ENCODE data around the gene KCNH8. TPM values are rescaled to one million over a fixed set of nuclear protein-coding genes. Genes with fewer than 3 reads are reported as not detected.

Gene KCNH8
- total RNA-seq, 1 donor: not detected

DNA sequence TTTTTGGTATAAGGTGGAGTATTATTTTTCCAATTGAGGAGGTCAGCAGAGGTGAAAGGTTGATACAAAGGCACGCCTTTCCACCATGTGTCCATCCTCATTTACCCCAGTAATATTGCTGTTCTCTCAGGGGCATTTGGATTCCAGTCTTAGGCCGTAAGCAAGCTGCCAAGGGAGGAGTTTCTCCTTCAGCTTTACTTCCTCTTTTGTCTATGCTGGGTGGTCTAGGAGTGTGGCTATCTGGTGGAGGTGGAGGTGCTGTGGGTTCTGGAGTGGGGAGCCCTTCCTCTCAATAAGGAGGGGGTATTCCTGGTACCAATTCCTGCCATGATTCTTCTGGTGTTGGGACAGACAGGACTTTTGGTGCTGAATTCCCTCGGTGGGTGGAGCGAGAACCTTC is 340.6 kb downstream of the KCNH8 start:
- TF ChIP-seq CTCF (IDR thresholded peaks at IDR 0.05; ENCODE audit: extremely low read depth, low read depth, low read length): no peak
- H3K27ac ChIP-seq (ENCODE audit: low read depth, low read length): no peak overlapping the region
- H3K36me3 ChIP-seq (ENCODE audit: insufficient read depth, low read length): no peaks in the 10 kb centered on the region
- no peak for DNase-seq (ENCODE audit: insufficient read length, low spot score, missing footprints)
- H3K9me3 ChIP-seq (ENCODE audit: low read depth, low read length): no peaks in the 10 kb centered on the region
- no peak overlapping the region for H3K4me3 ChIP-seq (ENCODE audit: insufficient read depth, low read length)
- H3K27me3 ChIP-seq (ENCODE audit: insufficient read depth, low read length): no peaks in the 10 kb centered on the region
- no peaks in the 10 kb centered on the region for H4K20me1 ChIP-seq (ENCODE audit: insufficient read depth, low read length)
- H3K79me2 ChIP-seq (ENCODE audit: insufficient read depth, low read length): no peaks in the 10 kb centered on the region
- H3K4me1 ChIP-seq (ENCODE audit: insufficient read depth, low read length): no peaks in the 10 kb centered on the region
- H2AFZ ChIP-seq (ENCODE audit: low read length): no peak overlapping the region
- no peak overlapping the region for H3K4me2 ChIP-seq (ENCODE audit: insufficient read depth, low read length)

- H3K4me2 ChIP-seq (ENCODE audit: insufficient read depth, low read length): no peak overlapping the region
- no peaks in the 10 kb centered on the region for H3K9me3 ChIP-seq (ENCODE audit: low read depth, low read length)
- no peaks in the 10 kb centered on the region for H4K20me1 ChIP-seq (ENCODE audit: insufficient read depth, low read length)
- H2AFZ ChIP-seq (ENCODE audit: low read length): no peak overlapping the region
- H3K79me2 ChIP-seq (ENCODE audit: insufficient read depth, low read length): no peaks in the 10 kb centered on the region
- H3K27ac ChIP-seq (ENCODE audit: low read depth, low read length): no peak overlapping the region
- no peak for DNase-seq (ENCODE audit: insufficient read length, low spot score, missing footprints)
- no peaks in the 10 kb centered on the region for H3K27me3 ChIP-seq (ENCODE audit: insufficient read depth, low read length)
- H3K36me3 ChIP-seq (ENCODE audit: insufficient read depth, low read length): no peaks in the 10 kb centered on the region
- no peak for TF ChIP-seq CTCF (IDR thresholded peaks at IDR 0.05; ENCODE audit: extremely low read depth, low read depth, low read length)
- no peak overlapping the region for H3K4me3 ChIP-seq (ENCODE audit: insufficient read depth, low read length)
- no peaks in the 10 kb centered on the region for H3K4me1 ChIP-seq (ENCODE audit: insufficient read depth, low read length)
Measured at GRCh38 chr3:19489936-19490335, 341.6 kb downstream of the KCNH8 start.

- no peaks in the 10 kb centered on the region for H3K36me3 ChIP-seq (ENCODE audit: insufficient read depth, low read length)
- H3K27ac ChIP-seq (ENCODE audit: low read depth, low read length): no peak overlapping the region
- H4K20me1 ChIP-seq (ENCODE audit: insufficient read depth, low read length): no peaks in the 10 kb centered on the region
- H2AFZ ChIP-seq (ENCODE audit: low read length): no peak overlapping the region
- H3K79me2 ChIP-seq (ENCODE audit: insufficient read depth, low read length): no peaks in the 10 kb centered on the region
- TF ChIP-seq CTCF (IDR thresholded peaks at IDR 0.05; ENCODE audit: extremely low read depth, low read depth, low read length): no peak
- DNase-seq (ENCODE audit: insufficient read length, low spot score, missing footprints): no peak
- H3K4me3 ChIP-seq (ENCODE audit: insufficient read depth, low read length): no peak overlapping the region
- no peaks in the 10 kb centered on the region for H3K27me3 ChIP-seq (ENCODE audit: insufficient read depth, low read length)
- H3K4me2 ChIP-seq (ENCODE audit: insufficient read depth, low read length): no peak overlapping the region
- H3K4me1 ChIP-seq (ENCODE audit: insufficient read depth, low read length): no peaks in the 10 kb centered on the region
- peaks cover 2% of the 10 kb centered on the region for H3K9me3 ChIP-seq (ENCODE audit: low read depth, low read length)
Measured at GRCh38 chr3:19506171-19506570, 357.9 kb downstream of the KCNH8 start.

GRCh38 chr3:19522305-19522704 is 374.0 kb downstream of the KCNH8 start:
- Histone ChIP-seq H3K4me3 (ENCODE audit: insufficient read depth, low read length) (no peak overlapping the region), H3K27ac (ENCODE audit: low read depth, low read length) (no peak overlapping the region), H3K79me2 (ENCODE audit: insufficient read depth, low read length) (no peaks in the 10 kb centered on the region), H3K4me1 (ENCODE audit: insufficient read depth, low read length) (no peaks in the 10 kb centered on the region), H3K4me2 (ENCODE audit: insufficient read depth, low read length) (no peak overlapping the region), H2AFZ (ENCODE audit: low read length) (no peak overlapping the region), H3K9me3 (ENCODE audit: low read depth, low read length) (peaks cover 5% of the 10 kb centered on the region), H4K20me1 (ENCODE audit: insufficient read depth, low read length) (no peaks in the 10 kb centered on the region), H3K36me3 (ENCODE audit: insufficient read depth, low read length) (no peaks in the 10 kb centered on the region), H3K27me3 (ENCODE audit: insufficient read depth, low read length) (no peaks in the 10 kb centered on the region)
- DNase-seq (ENCODE audit: insufficient read length, low spot score, missing footprints): no peak
- no peak for TF ChIP-seq CTCF (IDR thresholded peaks at IDR 0.05; ENCODE audit: extremely low read depth, low read depth, low read length)

Data from osteoblast (primary cell).